ENCODE data around the gene RPL37.

DNA sequence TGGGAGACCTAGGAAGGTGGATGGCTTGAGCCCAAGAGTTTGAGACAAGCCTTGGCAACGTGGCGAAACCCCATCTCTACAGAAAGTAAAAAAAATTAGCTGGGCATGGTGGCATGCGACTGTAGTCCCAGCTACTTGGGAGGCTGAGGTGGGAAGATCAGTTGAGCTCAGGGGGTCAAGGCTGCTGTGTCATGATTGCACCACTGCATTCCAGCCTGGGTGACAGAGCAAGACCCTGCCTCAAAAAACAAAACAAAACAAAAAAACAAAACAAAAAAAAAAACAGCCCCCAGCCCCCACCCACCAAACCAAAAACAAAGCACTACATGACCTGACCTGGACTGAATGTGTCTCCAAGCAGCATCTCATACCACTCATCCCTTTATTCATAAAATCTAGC lies 40.9 kb upstream of the RPL37 start:
- TF ChIP-seq, protein P1, sequence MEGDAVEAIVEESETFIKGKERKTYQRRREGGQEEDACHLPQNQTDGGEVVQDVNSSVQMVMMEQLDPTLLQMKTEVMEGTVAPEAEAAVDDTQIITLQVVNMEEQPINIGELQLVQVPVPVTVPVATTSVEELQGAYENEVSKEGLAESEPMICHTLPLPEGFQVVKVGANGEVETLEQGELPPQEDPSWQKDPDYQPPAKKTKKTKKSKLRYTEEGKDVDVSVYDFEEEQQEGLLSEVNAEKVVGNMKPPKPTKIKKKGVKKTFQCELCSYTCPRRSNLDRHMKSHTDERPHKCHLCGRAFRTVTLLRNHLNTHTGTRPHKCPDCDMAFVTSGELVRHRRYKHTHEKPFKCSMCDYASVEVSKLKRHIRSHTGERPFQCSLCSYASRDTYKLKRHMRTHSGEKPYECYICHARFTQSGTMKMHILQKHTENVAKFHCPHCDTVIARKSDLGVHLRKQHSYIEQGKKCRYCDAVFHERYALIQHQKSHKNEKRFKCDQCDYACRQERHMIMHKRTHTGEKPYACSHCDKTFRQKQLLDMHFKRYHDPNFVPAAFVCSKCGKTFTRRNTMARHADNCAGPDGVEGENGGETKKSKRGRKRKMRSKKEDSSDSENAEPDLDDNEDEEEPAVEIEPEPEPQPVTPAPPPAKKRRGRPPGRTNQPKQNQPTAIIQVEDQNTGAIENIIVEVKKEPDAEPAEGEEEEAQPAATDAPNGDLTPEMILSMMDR (IDR thresholded peaks at IDR 0.05; ENCODE audit: low read length), result no peak
- TF ChIP-seq EZH2 (optimal IDR thresholded peaks at IDR 0.05; ENCODE audit: low read depth, low read length), result no peak

Measured in MM.1S (cell line).